HL-60 (cell line): ENCODE measurements around the gene AKT1.

Source experiments
- DNase-seq, 2 experiments: peaks; one replicate each; pipeline ENCODE4 v3.0.0-alpha.2; 2010 to 2020; ENCODE audit warnings: low read depth in 1 of 2, low spot score in 1 of 2
- H3K27ac ChIP-seq: fragments of 250-450 bp; sonication (Bioruptor Pico); replicated peaks from 2 replicates; pipeline ENCODE4 v1.5.1; 2020; ENCODE audit warnings: mild to moderate bottlenecking, moderate library complexity
- H3K27me3 ChIP-seq: fragments of 250-450 bp; sonication (Bioruptor Pico); 2 replicates; pipeline ENCODE4 v1.5.1; 2021; ENCODE audit warnings: mild to moderate bottlenecking, moderate library complexity; ENCODE audit not compliant: insufficient read depth, poor library complexity, severe bottlenecking
- H3K4me3 ChIP-seq: replicated peaks from 2 replicates; pipeline ENCODE4 v1.5.1; 2011; ENCODE audit warnings: mild to moderate bottlenecking, control low read depth, low read length; ENCODE audit not compliant: insufficient read depth
- CTCF ChIP-seq: IDR thresholded peaks from one replicate; pipeline ENCODE4 v1.5.1; 2011; ENCODE audit warnings: low read length, control low read depth, inconsistent platforms; ENCODE audit not compliant: insufficient read depth
- GABPA ChIP-seq: IDR thresholded peaks from 2 replicates; pipeline ENCODE4 v1.6.1; 2012; ENCODE audit warnings: low read depth
- POLR2AphosphoS5 ChIP-seq: IDR thresholded peaks from 2 replicates; pipeline ENCODE4 v1.6.1; 2012; ENCODE audit warnings: low read depth
- REST ChIP-seq: IDR thresholded peaks from 2 replicates; pipeline ENCODE4 v1.6.1; 2012; ENCODE audit warnings: low read depth; ENCODE audit not compliant: insufficient replicate concordance
- SPI1 ChIP-seq: IDR thresholded peaks from 2 replicates; pipeline ENCODE4 v1.6.1; 2012; ENCODE audit warnings: low read depth, mild to moderate bottlenecking, borderline replicate concordance

AKT1 gene

GRCh38 chr14:104821229-104821945 is 25.8 kb upstream of the AKT1 start:
- Histone ChIP-seq H3K4me3 (no peak overlapping the region), H3K27ac (no peak overlapping the region), H3K27me3 (peaks cover 2% of the 10 kb centered on the region)
- no peak for TF ChIP-seq CTCF
- TF ChIP-seq SPI1, result no peak
- no peak for TF ChIP-seq REST
- TF ChIP-seq POLR2AphosphoS5, result no peak
- no peak for TF ChIP-seq GABPA
- DNase-seq, result no peak

DNA sequence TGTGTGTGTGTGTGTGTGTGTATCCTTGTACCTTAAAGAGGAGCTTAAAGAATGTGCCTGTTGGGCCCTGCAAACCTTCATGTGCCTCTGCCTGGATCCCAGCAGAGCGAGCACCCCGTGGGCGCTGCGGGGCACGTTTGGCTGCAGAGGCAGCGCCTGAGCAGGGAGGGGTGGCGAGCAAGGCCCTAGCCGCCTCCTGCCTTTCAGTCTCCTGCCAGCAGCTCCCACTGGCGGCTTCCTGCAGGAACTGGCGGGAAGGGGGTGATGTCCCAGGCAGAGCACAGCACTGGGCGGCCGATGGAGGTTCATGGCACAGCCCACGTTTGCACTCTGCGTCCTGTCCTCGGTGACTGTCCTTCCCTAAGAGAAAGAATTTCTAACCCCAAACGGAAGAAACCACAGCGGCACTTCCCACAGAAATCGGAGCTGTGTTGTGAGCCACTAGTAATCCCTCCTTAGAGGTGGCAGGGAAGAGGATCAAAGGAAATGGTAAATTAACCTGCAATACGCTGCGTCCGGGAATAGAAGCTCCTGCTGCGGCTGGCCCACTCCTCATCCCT is 25.2 kb upstream of the AKT1 start:
- no peak for DNase-seq
- H3K27me3 ChIP-seq, result peaks cover under 1% of the 10 kb centered on the region
- no peak overlapping the region for H3K27ac ChIP-seq
- no peak overlapping the region for H3K4me3 ChIP-seq
- TF ChIP-seq GABPA (no peak), SPI1 (no peak)

DNA sequence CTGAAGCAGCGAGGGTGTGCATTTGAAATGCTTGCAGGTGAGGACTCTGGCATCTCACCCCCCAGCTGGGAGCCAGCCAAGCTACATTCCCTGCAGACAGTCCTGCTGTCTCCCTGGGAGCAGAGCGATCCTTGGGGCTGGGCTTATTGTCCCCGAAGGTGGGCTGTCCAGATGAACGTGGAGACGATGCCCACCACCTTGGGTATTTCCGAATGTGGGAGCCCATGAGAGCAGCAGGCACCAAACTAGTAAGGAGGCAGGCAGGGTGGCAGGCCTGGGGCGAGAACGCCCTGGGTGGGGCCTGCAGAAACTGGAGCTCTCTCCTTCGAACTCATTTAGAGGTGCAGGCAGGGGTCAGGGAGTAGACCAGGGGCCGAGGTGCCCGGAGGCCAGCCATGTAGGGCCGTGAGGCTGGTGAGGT is 23.8 kb upstream of the AKT1 start:
- Histone ChIP-seq H3K27ac (no peak overlapping the region), H3K27me3 (no peaks in the 10 kb centered on the region), H3K4me3 (no peak overlapping the region)
- TF ChIP-seq POLR2AphosphoS5, result no peak
- TF ChIP-seq SPI1, result no peak
- TF ChIP-seq REST, result no peak
- no peak for TF ChIP-seq CTCF
- DNase-seq, result no peak

DNA sequence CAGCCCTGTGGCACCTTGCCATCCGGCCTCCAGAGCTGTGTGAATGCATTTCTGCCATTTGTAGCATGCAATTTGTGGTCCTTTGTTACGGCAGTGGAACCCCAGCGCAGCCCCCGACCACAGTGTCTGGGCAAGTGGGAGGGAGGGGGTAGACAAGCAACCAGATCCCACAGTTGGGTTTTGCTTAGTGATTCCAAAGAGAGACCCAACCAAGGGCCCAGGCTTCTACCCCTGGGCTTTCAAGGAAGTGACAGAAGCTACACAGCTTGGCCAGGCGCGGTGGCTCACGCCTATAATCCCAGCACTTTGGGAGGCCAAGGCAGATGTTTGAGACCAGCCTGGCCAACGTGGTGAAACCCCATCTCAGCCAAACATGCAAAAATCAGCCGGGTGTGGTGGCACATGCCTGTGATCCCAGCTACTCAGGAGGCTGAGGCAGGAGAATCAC is 23.2 kb upstream of the AKT1 start:
- H3K27me3 ChIP-seq, result no peaks in the 10 kb centered on the region
- no peak for DNase-seq
- no peak overlapping the region for H3K27ac ChIP-seq
- no peak overlapping the region for H3K4me3 ChIP-seq
- no peak for TF ChIP-seq GABPA
- no peak for TF ChIP-seq SPI1
- TF ChIP-seq POLR2AphosphoS5, result no peak
- no peak for TF ChIP-seq CTCF
- no peak for TF ChIP-seq REST
